Astrocyte (in vitro differentiated cells and primary cell): ENCODE measurements around the gene RAPSN. TPM values are rescaled to one million over a fixed set of nuclear protein-coding genes. Genes with fewer than 3 reads are reported as not detected.

ENCODE experiments used
- DNase-seq: peaks from one replicate; pipeline ENCODE4 v3.0.0-alpha.2; 2010; ENCODE audit warnings: low read depth
- FAIRE-seq: peaks from 2 replicates; lab custom pipeline; 2011; peaks lifted over from hg19 to GRCh38; lab: Jason Lieb, UNC
- H2AFZ ChIP-seq: 2 replicates; pipeline ENCODE4 v1.6.0; 2012; ENCODE audit warnings: low read depth, low read length, inconsistent platforms
- H3K27ac ChIP-seq: 2 replicates; pipeline ENCODE4 v1.5.1; 2011; ENCODE audit warnings: low read depth, low read length, inconsistent platforms
- H3K27me3 ChIP-seq: 2 replicates; pipeline ENCODE4 v1.6.0; 2011; ENCODE audit warnings: low read length, inconsistent platforms; ENCODE audit not compliant: insufficient read depth
- H3K36me3 ChIP-seq: 2 replicates; pipeline ENCODE4 v1.5.1; 2011; ENCODE audit warnings: low read length, inconsistent platforms; ENCODE audit not compliant: insufficient read depth
- H3K4me1 ChIP-seq: 2 replicates; pipeline ENCODE4 v1.5.1; 2011; ENCODE audit warnings: low read length, inconsistent platforms; ENCODE audit not compliant: insufficient read depth
- H3K4me2 ChIP-seq: 2 replicates; pipeline ENCODE4 v1.6.0; 2012; ENCODE audit warnings: low read length, inconsistent platforms
- H3K4me3 ChIP-seq: 2 replicates; pipeline ENCODE4 v1.5.1; 2011; ENCODE audit warnings: low read depth, mild to moderate bottlenecking, low read length, inconsistent platforms; ENCODE audit not compliant: insufficient read depth
- H3K79me2 ChIP-seq: 2 replicates; pipeline ENCODE4 v1.6.0; 2012; ENCODE audit warnings: mild to moderate bottlenecking, low read length, inconsistent platforms; ENCODE audit not compliant: insufficient read depth
- H3K9ac ChIP-seq: 2 replicates; pipeline ENCODE4 v1.6.0; 2012; ENCODE audit warnings: mild to moderate bottlenecking, low read length, inconsistent platforms
- H3K9me3 ChIP-seq: 2 replicates; pipeline ENCODE4 v1.5.1; 2012; ENCODE audit warnings: low read depth, mild to moderate bottlenecking, low read length, inconsistent platforms; ENCODE audit not compliant: insufficient read depth
- H4K20me1 ChIP-seq: 2 replicates; pipeline ENCODE4 v1.6.0; 2012; ENCODE audit warnings: low read length, inconsistent platforms; ENCODE audit not compliant: insufficient read depth
- H3K27ac Mint-ChIP-seq: one replicate; pipeline ENCODE4 v1.8.0; 2021; ENCODE audit warnings: mild to moderate bottlenecking, mixed read lengths; ENCODE audit not compliant: unreplicated experiment
- H3K27me3 Mint-ChIP-seq: one replicate; pipeline ENCODE4 v1.8.0; 2021; ENCODE audit warnings: low read depth, mixed read lengths; ENCODE audit not compliant: unreplicated experiment
- H3K36me3 Mint-ChIP-seq: one replicate; pipeline ENCODE4 v1.8.0; 2021; ENCODE audit warnings: low read depth, mixed read lengths; ENCODE audit not compliant: unreplicated experiment
- H3K4me1 Mint-ChIP-seq: one replicate; pipeline ENCODE4 v1.8.0; 2021; ENCODE audit warnings: low read depth, mixed read lengths; ENCODE audit not compliant: unreplicated experiment
- H3K4me3 Mint-ChIP-seq: one replicate; pipeline ENCODE4 v1.8.0; 2021; ENCODE audit warnings: mild to moderate bottlenecking, moderate library complexity, mixed read lengths; ENCODE audit not compliant: unreplicated experiment
- H3K9me3 Mint-ChIP-seq: one replicate; pipeline ENCODE4 v1.8.0; 2021; ENCODE audit warnings: mild to moderate bottlenecking, mixed read lengths; ENCODE audit not compliant: unreplicated experiment
- CTCF ChIP-seq: IDR thresholded peaks from 2 replicates; pipeline ENCODE4 v1.5.1; 2011; ENCODE audit warnings: low read depth, mild to moderate bottlenecking, inconsistent platforms, low read length, moderate library complexity; ENCODE audit not compliant: insufficient read depth
- EZH2 ChIP-seq: IDR thresholded peaks from 2 replicates; pipeline ENCODE4 v1.6.1; 2012; ENCODE audit warnings: mild to moderate bottlenecking, low read length, inconsistent platforms; ENCODE audit not compliant: insufficient read depth
- total RNA-seq: library from RNA; stranded (reverse); gene quantifications from 2 replicates; pipeline ENCODE4 v1.2.1, GENCODE V29; 2021

The RAPSN gene
- total RNA-seq, 1 donor from 2014 or later, result 0.86 TPM

- Mint-ChIP-seq H3K9me3 (no peaks in the 10 kb centered on the region), H3K4me3 (no peak overlapping the region), H3K27ac (no peak overlapping the region), H3K36me3 (peaks cover 12% of the 10 kb centered on the region), H3K4me1 (no peaks in the 10 kb centered on the region), H3K27me3 (no peaks in the 10 kb centered on the region)
- no peaks in the 10 kb centered on the region for H3K36me3 ChIP-seq
- H3K9ac ChIP-seq, result no peak overlapping the region
- H4K20me1 ChIP-seq, result no peaks in the 10 kb centered on the region
- H3K9me3 ChIP-seq, result no peaks in the 10 kb centered on the region
- no peak overlapping the region for H3K4me2 ChIP-seq
- TF ChIP-seq CTCF (no peak), EZH2 (no peak)
- DNase-seq, result no peak
- H3K4me1 ChIP-seq, result no peaks in the 10 kb centered on the region
- no peak for FAIRE-seq
- no peak overlapping the region for H3K27ac ChIP-seq
- no peaks in the 10 kb centered on the region for H3K27me3 ChIP-seq
- no peaks in the 10 kb centered on the region for H3K79me2 ChIP-seq
- no peak overlapping the region for H2AFZ ChIP-seq
- no peak overlapping the region for H3K4me3 ChIP-seq
Observed at GRCh38 chr11:47440054-47440476, 8.9 kb downstream of the RAPSN start.

- no peaks in the 10 kb centered on the region for H3K9me3 ChIP-seq
- Mint-ChIP-seq H3K4me3 (no peak overlapping the region), H3K9me3 (no peaks in the 10 kb centered on the region), H3K4me1 (no peaks in the 10 kb centered on the region), H3K27ac (no peak overlapping the region), H3K27me3 (no peaks in the 10 kb centered on the region), H3K36me3 (peaks cover 12% of the 10 kb centered on the region)
- DNase-seq (no peak), FAIRE-seq (no peak)
- H2AFZ ChIP-seq, result no peak overlapping the region
- H3K4me1 ChIP-seq, result peaks cover 5% of the 10 kb centered on the region
- no peaks in the 10 kb centered on the region for H3K79me2 ChIP-seq
- H3K9ac ChIP-seq, result no peak overlapping the region
- H3K4me2 ChIP-seq, result no peak overlapping the region
- H4K20me1 ChIP-seq, result no peaks in the 10 kb centered on the region
- H3K27ac ChIP-seq, result no peak overlapping the region
- TF ChIP-seq CTCF, result no peak
- no peak for TF ChIP-seq EZH2
- no peak overlapping the region for H3K4me3 ChIP-seq
- H3K36me3 ChIP-seq, result no peaks in the 10 kb centered on the region
- H3K27me3 ChIP-seq, result no peaks in the 10 kb centered on the region
Observed at GRCh38 chr11:47438721-47439120, 10.2 kb downstream of the RAPSN start.

- no peaks in the 10 kb centered on the region for H3K4me1 Mint-ChIP-seq
- no peaks in the 10 kb centered on the region for H3K9me3 Mint-ChIP-seq
- FAIRE-seq (no peak), DNase-seq (no peak)
- Histone ChIP-seq H3K27ac (no peak overlapping the region), H3K9ac (no peak overlapping the region), H3K9me3 (no peaks in the 10 kb centered on the region), H3K27me3 (no peaks in the 10 kb centered on the region), H3K4me2 (no peak overlapping the region), H3K36me3 (no peaks in the 10 kb centered on the region), H3K4me1 (peaks cover 5% of the 10 kb centered on the region), H3K79me2 (no peaks in the 10 kb centered on the region), H2AFZ (no peak overlapping the region), H4K20me1 (no peaks in the 10 kb centered on the region), H3K4me3 (no peak overlapping the region)
- H3K36me3 Mint-ChIP-seq, result peaks cover 7% of the 10 kb centered on the region
- TF ChIP-seq CTCF (no peak), EZH2 (no peak)
- no peak overlapping the region for H3K4me3 Mint-ChIP-seq
- no peaks in the 10 kb centered on the region for H3K27me3 Mint-ChIP-seq
- no peak overlapping the region for H3K27ac Mint-ChIP-seq
Observed at GRCh38 chr11:47437746-47438418, 11.1 kb downstream of the RAPSN start.
